SK-N-SH treated with all-trans-retinoic acid at 6 μM for 48 hours (cell line): Measurements from ENCODE around the gene ZNF792.

Experiments used
- ARNTL ChIP-seq: fragments of 450-650 bp; formaldehyde crosslinking; IDR thresholded peaks from 2 replicates; pipeline ENCODE4 v1.5.0; 2020; ENCODE audit warnings: low read depth, mild to moderate bottlenecking, moderate library complexity, borderline replicate concordance
- CSDC2 ChIP-seq: fragments of 250-450 bp; sonication (Bioruptor Pico); IDR thresholded peaks from 2 replicates; pipeline ENCODE4 v1.5.0; 2020; ENCODE audit warnings: mild to moderate bottlenecking, moderate library complexity
- PATZ1 ChIP-seq: fragments of 250-450 bp; sonication (Bioruptor Pico); IDR thresholded peaks from 2 replicates; pipeline ENCODE4 v1.8.0; 2020; ENCODE audit warnings: mild to moderate bottlenecking, moderate library complexity, borderline replicate concordance
- PPARA ChIP-seq: fragments of 250-450 bp; sonication (Bioruptor Pico); IDR thresholded peaks from 2 replicates; pipeline ENCODE4 v1.5.0; 2020; ENCODE audit warnings: mild to moderate bottlenecking, borderline replicate concordance
- ZFP3 ChIP-seq: fragments of 250-450 bp; sonication (Bioruptor Pico); IDR thresholded peaks from 2 replicates; pipeline ENCODE4 v1.5.0; 2020; ENCODE audit warnings: mild to moderate bottlenecking, moderate library complexity
- ZFP30 ChIP-seq: fragments of 450-650 bp; formaldehyde crosslinking; IDR thresholded peaks from 2 replicates; pipeline ENCODE4 v1.5.0; 2022; ENCODE audit warnings: mild to moderate bottlenecking, moderate library complexity

- TF ChIP-seq PPARA (no peak), ZFP3 (CRISPR knock-in tag) (no peak), ARNTL (CRISPR knock-in tag) (no peak), CSDC2 (no peak), ZFP30 (no peak), PATZ1 (CRISPR knock-in tag) (no peak)
Observed at GRCh38 chr19:34964598-34964997, 569 bp upstream of the ZNF792 start.
